Natural killer cell (primary cell): ENCODE results near the gene P2RY6. TPM values are rescaled to one million over a fixed set of nuclear protein-coding genes. Genes with fewer than 3 reads are reported as not detected.
A peak's percentile ranks its signal among the peaks of the same experiment; 100 is the strongest.

Experiments used
- ATAC-seq, 3 donors: fragments of 150-1000 bp in 2 of 3; fragments of 200-7000 bp in 1 of 3; cut with Tn5 transposase; 1 replicate in 1 of 3; 2 replicates in 2 of 3; pipeline ENCODE4 v1.10.0; 2021; ENCODE audit warnings: mild to moderate bottlenecking in 2 of 3, moderate library complexity in 2 of 3
- DNase-seq, 2 donors: peaks; one replicate each; pipeline versions ENCODE4 v3.0.0 to v3.0.0-alpha.2; 2013 to 2021; ENCODE audit warnings: mixed read lengths in 1 of 2
- H3K27ac ChIP-seq: one replicate; pipeline ENCODE4 v1.5.1; 2013; ENCODE audit warnings: mild to moderate bottlenecking, low read length
- H3K27me3 ChIP-seq: one replicate; pipeline ENCODE4 v1.6.1; 2013; ENCODE audit warnings: low read length; ENCODE audit not compliant: control insufficient read depth, insufficient read depth
- H3K36me3 ChIP-seq: one replicate; pipeline ENCODE4 v1.6.1; 2013; ENCODE audit warnings: low read length; ENCODE audit not compliant: control insufficient read depth, insufficient read depth
- H3K4me1 ChIP-seq: one replicate; pipeline ENCODE4 v1.6.1; 2013; ENCODE audit warnings: low read length; ENCODE audit not compliant: control insufficient read depth, insufficient read depth
- H3K4me3 ChIP-seq: one replicate; pipeline ENCODE4 v1.5.1; 2013; ENCODE audit warnings: low read length
- H3K9me3 ChIP-seq: one replicate; pipeline ENCODE4 v1.6.1; 2013; ENCODE audit warnings: low read length; ENCODE audit not compliant: control insufficient read depth, insufficient read depth
- H3K27ac Mint-ChIP-seq, 2 donors: one replicate each; pipeline ENCODE4 v1.8.0; 2022; ENCODE audit warnings: mild to moderate bottlenecking in 2 of 2, mixed read lengths in 2 of 2, moderate library complexity in 1 of 2
- H3K27me3 Mint-ChIP-seq, 2 donors: one replicate each; pipeline ENCODE4 v1.8.0; 2022; ENCODE audit warnings: low read depth in 2 of 2, mixed read lengths in 2 of 2
- H3K36me3 Mint-ChIP-seq: one replicate; pipeline ENCODE4 v1.8.0; 2022; ENCODE audit warnings: mixed read lengths
- H3K4me1 Mint-ChIP-seq, 2 donors: one replicate each; pipeline ENCODE4 v1.8.0; 2022; ENCODE audit warnings: mixed read lengths in 2 of 2
- H3K4me3 Mint-ChIP-seq: one replicate; pipeline ENCODE4 v1.8.0; 2022; ENCODE audit warnings: mild to moderate bottlenecking, moderate library complexity, mixed read lengths
- H3K9me3 Mint-ChIP-seq, 2 donors: one replicate each; pipeline ENCODE4 v1.8.0; 2022; ENCODE audit warnings: mixed read lengths in 2 of 2
- WGBS: methylation state at CpG from one replicate; pipeline ENCODE4 v1.1.7; 2013; ENCODE audit warnings: missing lambda C conversion rate; ENCODE audit not compliant: insufficient coverage; 5-methylcytosine and 5-hydroxymethylcytosine counted together
- intact Hi-C: fragments of 100-400 bp; cut with micrococcal nuclease; formaldehyde crosslinking; loops from one replicate; pipeline ENCODE4 v1.14.2; 2022
- total RNA-seq, 4 donors: library from RNA; stranded (reverse); fragments of 120-200 nt in 1 of 4; gene quantifications; one replicate each; pipeline versions ENCODE4 v1.2.3 to v1.2.4, GENCODE V29; 2013 to 2022
- TF ChIP-seq, protein P1 (sequence below): fragments of 200-600 bp; IDR thresholded peaks from one replicate; pipeline ENCODE4 v1.8.0; 2022; ENCODE audit warnings: antibody characterized with exemption

The P2RY6 gene
- total RNA-seq, 3 donors from 2014 or later (not counting 1 experiment from before 2014, with no cell fraction given): 0.24 to 0.40 TPM; not detected in 1

DNA sequence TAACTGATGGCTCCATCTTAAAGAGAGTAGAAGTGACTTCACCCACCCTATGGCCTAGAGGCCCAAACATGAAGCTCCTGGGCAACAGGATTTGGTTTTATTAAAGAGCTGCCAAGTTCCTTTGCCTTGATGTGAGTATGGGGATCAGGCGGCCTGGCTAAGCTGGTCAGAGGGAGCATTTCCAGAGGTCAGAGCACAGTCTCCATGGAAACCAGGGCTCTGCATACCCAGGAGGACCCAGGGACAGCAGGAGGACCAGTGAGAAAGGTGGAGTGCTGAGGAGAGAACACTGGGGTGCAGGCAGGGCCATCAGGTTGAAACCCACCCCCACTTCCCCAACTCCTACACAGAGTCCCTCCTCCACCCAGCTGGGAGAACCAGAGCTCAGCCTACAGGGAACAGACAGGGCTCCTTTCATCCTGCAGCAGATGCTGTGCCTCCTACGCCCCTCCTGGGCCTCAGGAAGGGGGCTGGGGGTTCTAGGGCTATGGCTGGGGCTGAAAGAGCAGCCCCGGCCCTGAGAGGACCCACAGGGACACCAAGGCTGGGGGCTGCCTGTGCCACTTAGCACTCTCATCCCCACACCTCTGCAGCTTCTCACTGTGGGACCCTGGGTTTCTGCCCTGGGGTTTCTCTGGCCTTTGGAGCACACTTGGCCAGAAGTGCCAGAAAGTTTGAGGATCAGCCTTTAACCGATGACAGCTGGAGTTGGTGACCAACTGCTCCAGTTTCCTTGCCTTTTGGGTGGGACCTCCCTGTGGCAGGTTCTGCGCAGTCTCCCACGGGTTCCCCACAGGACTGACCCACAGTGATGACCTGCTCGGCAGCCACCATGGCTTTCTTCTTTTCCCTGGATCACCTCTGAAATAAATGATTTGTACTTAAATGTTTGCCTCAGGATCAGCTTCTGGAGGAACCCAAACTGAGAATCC, 13.8 kb upstream of the P2RY6 start:
- Histone ChIP-seq H3K4me1 (no peaks in the 10 kb centered on the region), H3K27ac (no peak overlapping the region), H3K9me3 (no peaks in the 10 kb centered on the region), H3K4me3 (no peak overlapping the region), H3K27me3 (no peaks in the 10 kb centered on the region), H3K36me3 (no peaks in the 10 kb centered on the region)
- 79% methylated on average over 7 of the region's 7 CpGs for WGBS
- Mint-ChIP-seq H3K27me3 (peaks cover 8 to 17% of the 10 kb centered on the region in 2 donors), H3K4me1 (no peaks in the 10 kb centered on the region), H3K27ac (no peak overlapping the region), H3K36me3 (no peaks in the 10 kb centered on the region), H3K4me3 (no peak overlapping the region), H3K9me3 (no peaks in the 10 kb centered on the region)
- ATAC-seq (no peak), DNase-seq (peak in 1 of 2 donors; percentile 3)
- TF ChIP-seq, protein P1, sequence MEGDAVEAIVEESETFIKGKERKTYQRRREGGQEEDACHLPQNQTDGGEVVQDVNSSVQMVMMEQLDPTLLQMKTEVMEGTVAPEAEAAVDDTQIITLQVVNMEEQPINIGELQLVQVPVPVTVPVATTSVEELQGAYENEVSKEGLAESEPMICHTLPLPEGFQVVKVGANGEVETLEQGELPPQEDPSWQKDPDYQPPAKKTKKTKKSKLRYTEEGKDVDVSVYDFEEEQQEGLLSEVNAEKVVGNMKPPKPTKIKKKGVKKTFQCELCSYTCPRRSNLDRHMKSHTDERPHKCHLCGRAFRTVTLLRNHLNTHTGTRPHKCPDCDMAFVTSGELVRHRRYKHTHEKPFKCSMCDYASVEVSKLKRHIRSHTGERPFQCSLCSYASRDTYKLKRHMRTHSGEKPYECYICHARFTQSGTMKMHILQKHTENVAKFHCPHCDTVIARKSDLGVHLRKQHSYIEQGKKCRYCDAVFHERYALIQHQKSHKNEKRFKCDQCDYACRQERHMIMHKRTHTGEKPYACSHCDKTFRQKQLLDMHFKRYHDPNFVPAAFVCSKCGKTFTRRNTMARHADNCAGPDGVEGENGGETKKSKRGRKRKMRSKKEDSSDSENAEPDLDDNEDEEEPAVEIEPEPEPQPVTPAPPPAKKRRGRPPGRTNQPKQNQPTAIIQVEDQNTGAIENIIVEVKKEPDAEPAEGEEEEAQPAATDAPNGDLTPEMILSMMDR: no peak
- intact Hi-C loops: no loop called here

DNA sequence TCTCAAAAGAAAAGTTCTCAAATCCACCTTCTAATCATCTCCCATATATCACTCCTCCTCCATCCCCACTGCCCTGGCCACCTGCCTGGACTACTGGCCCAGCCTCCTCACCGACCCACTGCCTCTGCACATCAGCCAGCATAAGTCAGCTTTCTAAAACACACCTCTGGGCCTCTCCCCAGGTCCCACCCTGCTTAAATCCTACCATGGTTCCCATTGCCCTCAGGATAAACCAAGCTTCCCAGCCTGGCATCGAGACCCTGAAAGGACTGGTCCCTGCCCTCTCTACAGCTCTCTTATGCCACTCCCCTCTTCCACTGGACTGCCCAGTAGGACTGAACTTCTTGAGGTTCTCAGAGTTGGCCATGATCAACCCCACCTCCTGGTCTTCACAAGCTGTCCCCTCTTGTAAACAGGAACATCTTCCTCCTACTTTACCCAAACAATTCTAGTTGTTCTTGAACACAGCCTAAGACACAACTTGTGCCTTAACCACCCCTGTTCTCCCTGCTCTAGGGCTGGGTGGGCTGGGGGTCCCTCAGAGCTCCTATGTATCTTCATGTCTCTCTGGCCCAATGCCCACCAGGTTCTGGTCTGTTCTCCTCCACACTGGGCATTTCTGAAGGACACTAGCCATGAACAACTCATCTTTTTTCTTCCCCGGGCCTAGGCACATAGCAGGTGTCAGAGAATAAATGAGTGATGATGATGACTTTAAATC, 12.6 kb upstream of the P2RY6 start:
- Mint-ChIP-seq H3K9me3 (no peaks in the 10 kb centered on the region), H3K4me3 (no peak overlapping the region), H3K36me3 (no peaks in the 10 kb centered on the region), H3K27ac (no peak overlapping the region), H3K4me1 (no peaks in the 10 kb centered on the region), H3K27me3 (peaks cover 14 to 25% of the 10 kb centered on the region in 2 donors)
- Histone ChIP-seq H3K9me3 (no peaks in the 10 kb centered on the region), H3K36me3 (no peaks in the 10 kb centered on the region), H3K27ac (no peak overlapping the region), H3K4me3 (no peak overlapping the region), H3K27me3 (peaks cover 5% of the 10 kb centered on the region), H3K4me1 (no peaks in the 10 kb centered on the region)
- TF ChIP-seq, protein P1: no peak
- ATAC-seq: no peak
- DNase-seq: no peak
- intact Hi-C loops: no loop called here
- WGBS: 95% methylated on average over 2 of the region's 3 CpGs

DNA sequence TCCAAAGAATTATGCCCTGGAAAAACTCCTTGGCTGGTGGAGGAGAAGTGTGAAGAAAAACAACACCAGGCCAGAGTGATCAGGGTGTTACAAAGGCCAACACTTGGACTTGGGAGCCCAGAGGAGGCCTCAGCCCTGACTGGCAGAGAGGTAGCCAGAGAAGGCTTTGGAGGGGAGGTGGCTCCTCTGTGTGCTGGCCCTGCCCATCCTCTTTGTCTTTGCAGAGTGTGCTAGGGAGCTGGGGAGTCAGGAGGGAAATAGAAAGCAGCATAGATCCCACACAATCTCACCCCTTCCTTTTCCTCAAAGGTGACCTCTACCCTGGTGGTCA, 12.0 kb upstream of the P2RY6 start:
- Histone ChIP-seq H3K27me3 (peaks cover 5% of the 10 kb centered on the region), H3K9me3 (no peaks in the 10 kb centered on the region), H3K4me1 (no peaks in the 10 kb centered on the region), H3K27ac (no peak overlapping the region), H3K36me3 (no peaks in the 10 kb centered on the region), H3K4me3 (no peak overlapping the region)
- H3K27me3 Mint-ChIP-seq: peaks cover 19 to 30% of the 10 kb centered on the region in 2 donors
- H3K36me3 Mint-ChIP-seq: no peaks in the 10 kb centered on the region
- TF ChIP-seq, protein P1: no peak
- intact Hi-C loops: no loop called here
- no peak overlapping the region for H3K27ac Mint-ChIP-seq
- H3K4me1 Mint-ChIP-seq: no peaks in the 10 kb centered on the region
- no peak overlapping the region for H3K4me3 Mint-ChIP-seq
- ATAC-seq: no peak
- no peak for DNase-seq
- no peaks in the 10 kb centered on the region for H3K9me3 Mint-ChIP-seq
